ENCODE measurements around the gene PCDHGB6.
"Not testable (repeated sequence)": the region's sequence is repeated elsewhere in the genome, so short reads cannot be mapped to it uniquely, and the experiment has no call there.

The PCDHGB6 gene

GRCh38 chr5:141407790-141408505, at the start of gene PCDHGB6:
PCDHGB6 (plus strand) TSS chr5:141408021; CDS start chr5:141408203, 182 bp downstream.
- not testable (repeated sequence) for DNase-seq (ENCODE audit: low read depth, low spot score); H3K27ac ChIP-seq

DNA sequence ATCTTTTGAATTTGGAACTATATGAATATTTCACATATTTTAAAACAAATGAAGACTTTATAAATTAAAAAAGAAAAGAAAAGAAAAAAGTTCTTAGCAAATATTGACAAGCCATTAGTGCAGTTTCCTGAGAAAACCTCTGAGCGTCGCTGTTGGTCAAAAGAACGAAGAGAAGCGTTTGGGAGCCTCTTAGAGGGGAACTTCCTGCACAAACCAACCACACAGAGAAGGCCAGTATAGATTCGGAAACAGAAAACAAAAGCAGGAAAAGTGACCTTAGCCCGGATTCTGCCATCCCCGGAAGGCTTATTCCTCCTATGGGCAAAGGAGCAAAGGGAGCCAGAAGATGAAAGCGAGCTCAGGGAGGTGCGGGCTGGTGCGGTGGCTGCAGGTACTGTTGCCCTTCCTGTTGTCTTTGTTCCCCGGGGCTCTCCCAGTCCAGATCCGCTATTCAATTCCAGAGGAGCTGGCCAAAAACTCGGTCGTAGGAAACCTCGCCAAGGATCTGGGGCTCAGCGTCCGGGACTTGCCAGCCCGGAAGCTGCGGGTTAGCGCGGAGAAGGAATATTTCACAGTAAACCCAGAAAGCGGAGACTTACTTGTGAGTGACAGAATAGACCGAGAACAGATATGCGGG, 47.9 kb upstream of the PCDHGB6 start, which contains the start of gene PCDHGB2:
PCDHGB2 (plus strand) TSS at position 205 of the 637 bp plus-strand sequence; CDS start at position 347, 142 bp downstream.
- no peak within 1 kb of the TSS for H3K27ac ChIP-seq
- DNase-seq (ENCODE audit: low read depth, low spot score), result no peak

GRCh38 chr5:141360685-141361084, 47.1 kb upstream of the PCDHGB6 start:
- no peak for DNase-seq (ENCODE audit: low read depth, low spot score)
- H3K27ac ChIP-seq, result no peak overlapping the region

DNA sequence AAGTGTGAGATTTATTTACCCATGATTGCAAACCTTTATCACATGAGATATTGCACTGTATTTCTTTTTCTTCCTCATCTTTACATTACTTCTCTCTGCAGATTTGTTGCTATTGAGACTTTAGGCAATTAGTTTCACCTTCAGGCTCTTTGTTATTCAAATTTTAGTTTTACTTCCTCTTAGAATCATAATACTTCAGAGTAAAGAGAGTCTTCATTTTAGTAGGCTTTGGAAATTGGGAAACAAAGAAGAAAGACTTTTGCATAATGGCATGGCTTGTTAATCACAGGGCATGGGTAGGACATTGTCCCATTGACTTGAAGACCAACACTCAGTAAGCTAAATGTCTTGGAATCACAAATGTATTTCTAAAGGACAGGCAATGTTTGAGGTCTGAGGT, 45.1 kb upstream of the PCDHGB6 start:
- no peak for DNase-seq (ENCODE audit: low read depth, low spot score)
- H3K27ac ChIP-seq, result no peak overlapping the region

GRCh38 chr5:141363952-141364660, 43.7 kb upstream of the PCDHGB6 start, which contains the start of gene PCDHGA5:
PCDHGA5 (plus strand) TSS chr5:141364162; CDS start chr5:141364331, 169 bp downstream.
- no peak within 1 kb of the TSS for H3K27ac ChIP-seq
- no peak for DNase-seq (ENCODE audit: low read depth, low spot score)

DNA sequence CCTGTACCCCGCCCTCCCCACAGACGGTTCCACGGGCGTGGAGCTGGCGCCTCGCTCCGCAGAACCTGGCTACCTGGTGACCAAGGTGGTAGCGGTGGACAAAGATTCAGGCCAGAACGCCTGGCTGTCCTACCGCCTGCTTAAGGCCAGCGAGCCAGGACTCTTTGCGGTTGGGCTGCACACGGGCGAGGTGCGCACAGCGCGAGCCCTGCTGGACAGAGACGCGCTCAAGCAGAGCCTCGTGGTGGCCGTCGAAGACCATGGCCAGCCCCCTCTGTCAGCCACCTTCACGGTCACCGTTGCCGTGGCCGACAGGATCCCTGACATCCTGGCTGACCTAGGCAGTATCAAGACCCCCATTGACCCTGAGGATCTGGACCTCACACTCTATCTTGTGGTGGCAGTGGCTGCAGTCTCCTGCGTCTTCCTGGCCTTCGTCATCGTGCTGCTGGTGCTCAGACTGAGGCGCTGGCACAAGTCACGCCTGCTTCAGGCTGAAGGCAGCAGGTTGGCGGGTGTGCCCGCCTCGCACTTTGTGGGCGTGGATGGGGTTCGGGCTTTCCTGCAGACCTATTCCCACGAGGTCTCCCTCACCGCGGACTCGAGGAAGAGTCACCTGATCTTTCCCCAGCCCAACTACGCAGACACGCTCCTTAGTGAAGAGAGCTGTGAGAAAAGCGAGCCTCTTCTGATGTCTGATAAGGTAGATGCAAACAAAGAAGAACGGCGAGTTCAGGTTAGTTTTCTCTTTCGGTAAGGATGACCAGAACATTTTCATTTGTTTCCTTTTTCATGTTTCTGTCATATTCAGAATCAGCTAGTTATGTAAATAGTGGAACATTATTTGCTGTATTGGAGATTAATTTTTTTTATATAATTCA, 41.6 kb upstream of the PCDHGB6 start:
- H3K27ac ChIP-seq, result no peak overlapping the region
- no peak for DNase-seq (ENCODE audit: low read depth, low spot score)

DNA sequence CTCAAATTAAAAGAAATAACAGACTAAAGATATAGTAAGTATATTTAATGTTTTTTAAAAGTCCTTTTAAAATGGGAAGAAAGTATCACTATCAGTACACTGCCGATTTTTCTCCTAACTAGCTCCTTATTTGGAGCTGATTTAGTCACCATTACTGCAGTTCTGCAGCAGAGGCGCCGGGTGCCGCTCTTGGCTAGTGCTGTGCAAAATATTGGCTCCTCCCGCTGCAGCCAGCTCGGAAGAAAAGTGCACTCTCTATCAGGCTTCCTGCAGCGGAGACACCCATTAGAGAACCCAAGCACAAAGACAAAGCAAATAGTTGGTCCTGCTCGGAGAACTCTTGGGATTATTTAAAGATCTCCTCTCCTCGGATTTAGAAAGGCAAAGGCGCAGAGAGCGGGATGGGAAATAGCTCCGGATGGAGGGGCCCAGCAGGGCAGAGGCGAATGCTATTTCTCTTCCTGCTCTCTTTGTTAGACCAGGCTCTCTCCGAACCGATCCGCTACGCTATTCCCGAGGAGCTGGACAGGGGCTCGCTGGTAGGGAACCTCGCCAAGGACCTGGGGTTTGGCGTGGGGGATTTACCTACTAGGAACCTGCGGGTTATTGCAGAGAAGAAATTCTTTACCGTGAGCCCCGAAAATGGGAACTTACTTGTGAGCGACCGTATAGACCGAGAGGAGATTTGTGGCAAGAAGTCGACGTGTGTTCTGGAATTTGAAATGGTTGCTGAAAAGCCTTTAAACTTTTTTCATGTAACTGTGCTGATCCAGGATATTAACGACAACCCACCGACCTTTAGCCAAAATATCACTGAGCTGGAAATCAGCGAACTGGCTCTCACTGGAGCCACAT, 37.6 kb upstream of the PCDHGB6 start, which contains the start of gene PCDHGB3:
PCDHGB3 (plus strand) TSS at position 249 of the 855 bp plus-strand sequence; CDS start at position 402, 153 bp downstream.
- no peak for DNase-seq (ENCODE audit: low read depth, low spot score)
- no peak within 1 kb of the TSS for H3K27ac ChIP-seq

DNA sequence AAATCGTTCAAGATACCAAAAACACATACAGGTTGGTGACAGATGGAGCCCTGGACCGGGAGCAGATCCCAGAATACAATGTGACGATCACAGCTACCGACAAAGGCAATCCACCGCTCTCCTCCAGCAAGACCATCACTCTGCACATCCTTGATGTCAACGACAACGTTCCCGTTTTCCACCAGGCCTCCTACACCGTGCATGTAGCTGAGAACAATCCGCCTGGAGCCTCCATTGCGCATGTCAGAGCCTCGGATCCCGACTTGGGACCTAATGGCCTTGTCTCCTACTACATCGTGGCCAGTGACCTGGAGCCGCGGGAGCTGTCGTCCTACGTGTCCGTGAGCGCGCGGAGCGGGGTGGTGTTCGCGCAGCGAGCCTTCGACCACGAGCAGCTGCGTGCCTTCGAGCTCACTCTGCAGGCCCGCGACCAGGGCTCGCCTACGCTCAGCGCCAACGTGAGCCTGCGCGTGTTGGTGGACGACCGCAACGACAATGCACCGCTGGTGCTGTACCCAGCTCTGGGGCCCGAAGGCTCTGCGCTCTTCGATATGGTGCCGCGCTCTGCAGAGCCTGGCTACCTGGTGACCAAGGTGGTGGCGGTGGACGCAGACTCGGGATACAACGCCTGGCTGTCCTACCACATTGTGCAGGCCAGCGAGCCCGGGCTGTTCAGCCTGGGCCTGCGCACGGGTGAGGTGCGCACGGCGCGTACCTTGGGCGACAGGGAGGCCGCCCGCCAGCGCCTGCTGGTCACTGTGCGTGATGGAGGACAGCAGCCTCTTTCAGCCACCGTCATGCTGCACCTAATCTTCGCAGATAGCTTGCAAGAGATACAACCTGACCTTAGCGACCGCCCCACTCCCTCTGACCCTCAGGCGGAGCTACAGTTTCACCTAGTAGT, 36.0 kb upstream of the PCDHGB6 start:
- no peak overlapping the region for H3K27ac ChIP-seq
- DNase-seq (ENCODE audit: low read depth, low spot score), result no peak

- no peak for DNase-seq (ENCODE audit: low read depth, low spot score)
- no peak within 1 kb of the TSS for H3K27ac ChIP-seq
Observed at GRCh38 chr5:141373673-141374317, 34.0 kb upstream of the PCDHGB6 start, which contains the start of gene PCDHGA6. PCDHGA6 (plus strand) TSS chr5:141373891; CDS start chr5:141374084, 193 bp downstream.

GRCh38 chr5:141374627-141375026, 33.2 kb upstream of the PCDHGB6 start:
- no peak overlapping the region for H3K27ac ChIP-seq
- no peak for DNase-seq (ENCODE audit: low read depth, low spot score)

GRCh38 chr5:141375444-141376155, 32.2 kb upstream of the PCDHGB6 start:
- DNase-seq (ENCODE audit: low read depth, low spot score); H3K27ac ChIP-seq: not testable (repeated sequence)

- DNase-seq (ENCODE audit: low read depth, low spot score), result no peak
Observed at GRCh38 chr5:141382469-141383294, 25.1 kb upstream of the PCDHGB6 start, which contains the start of gene PCDHGA7. PCDHGA7 (plus strand) TSS chr5:141382742; CDS start chr5:141382900, 158 bp downstream.

GRCh38 chr5:141383345-141383744, 24.5 kb upstream of the PCDHGB6 start:
- no peak for DNase-seq (ENCODE audit: low read depth, low spot score)
- no peak overlapping the region for H3K27ac ChIP-seq

More at GRCh38 chr5:141382469-141383294, 25.1 kb upstream of the PCDHGB6 start, which contains the start of gene PCDHGA7:
- no peak within 1 kb of the TSS for H3K27ac ChIP-seq

- no peak overlapping the region for H3K27ac ChIP-seq
- DNase-seq (ENCODE audit: low read depth, low spot score), result no peak
Observed at GRCh38 chr5:141384471-141385267, 23.2 kb upstream of the PCDHGB6 start.
